PC-3 (cell line): ENCODE data around the gene SETD1A. TPM values are rescaled to one million over a fixed set of nuclear protein-coding genes. Genes with fewer than 3 reads are reported as not detected.

Source experiments
- ATAC-seq: fragments of 200-7000 bp; cut with Tn5 transposase; 2 replicates; pipeline ENCODE4 v1.9.1; 2020; ENCODE audit warnings: mild to moderate bottlenecking, moderate library complexity
- BruUV-seq: library from RNA; stranded (reverse); fragments of 400-500 nt; replicated peaks from 2 replicates; lab custom pipeline; 2021; lab: Mats Ljungman, UMichigan
- CTCF ChIA-PET: fragments of 300-600 bp; sonication (Branson Sonifier 250); formaldehyde crosslinking; loops from one replicate; lab custom pipeline; 2022; ENCODE audit warnings: antibody characterized with exemption; lab: Charles Lee
- POLR2A ChIA-PET: fragments of 300-600 bp; sonication (Branson Sonifier 250); formaldehyde crosslinking; loops from one replicate; lab custom pipeline; 2022; ENCODE audit warnings: antibody characterized with exemption; ENCODE audit not compliant: unreplicated experiment; lab: Charles Lee
- DNase-seq: peaks from one replicate; pipeline ENCODE4 v3.0.0-alpha.2; 2015
- H2AFZ ChIP-seq: fragments of 300-600 bp; sonication (generic); 2 replicates; pipeline ENCODE4 v1.6.0; 2016; ENCODE audit warnings: antibody characterized with exemption, low read length
- H3F3A ChIP-seq: fragments of 300-600 bp; sonication (generic); one replicate; pipeline ENCODE4 v1.6.0; 2017; ENCODE audit warnings: antibody characterized with exemption, low read length, control low read depth, mild to moderate bottlenecking; ENCODE audit not compliant: unreplicated experiment
- H3K27ac ChIP-seq: fragments of 300-600 bp; sonication (generic); 2 replicates; pipeline ENCODE4 v1.5.1; 2016; ENCODE audit warnings: mild to moderate bottlenecking, low read length
- H3K27me3 ChIP-seq: fragments of 300-600 bp; sonication (generic); 2 replicates; pipeline ENCODE4 v1.6.1; 2016; ENCODE audit warnings: low read length, mixed read lengths
- H3K36me3 ChIP-seq: fragments of 300-600 bp; sonication (generic); 2 replicates; pipeline ENCODE4 v1.6.1; 2016; ENCODE audit warnings: low read depth, mixed run types, low read length, mixed read lengths
- H3K4me1 ChIP-seq: fragments of 300-600 bp; sonication (generic); 2 replicates; pipeline ENCODE4 v1.5.1; 2016; ENCODE audit warnings: low read length; ENCODE audit not compliant: insufficient read depth
- H3K4me2 ChIP-seq: fragments of 300-600 bp; sonication (generic); 2 replicates; pipeline ENCODE4 v1.6.0; 2016; ENCODE audit warnings: low read length
- H3K4me3 ChIP-seq: fragments of 300-600 bp; sonication (generic); 2 replicates; pipeline ENCODE4 v1.5.1; 2016; ENCODE audit warnings: mild to moderate bottlenecking, low read length, mixed read lengths
- H3K79me2 ChIP-seq: fragments of 300-600 bp; sonication (generic); 2 replicates; pipeline ENCODE4 v1.6.1; 2017; ENCODE audit warnings: low read length, mixed read lengths
- H3K9ac ChIP-seq: fragments of 300-600 bp; sonication (generic); 2 replicates; pipeline ENCODE4 v1.6.0; 2016; ENCODE audit warnings: mild to moderate bottlenecking, low read length
- H3K9me2 ChIP-seq: fragments of 300-600 bp; sonication (generic); replicated peaks from 2 replicates; pipeline ENCODE4 v1.6.1; 2016; ENCODE audit warnings: mixed run types, low read length, mixed read lengths
- H3K9me3 ChIP-seq: fragments of 300-600 bp; sonication (generic); 2 replicates; pipeline ENCODE4 v1.6.1; 2016; ENCODE audit warnings: low read length, mixed read lengths
- H4K20me1 ChIP-seq: fragments of 300-600 bp; sonication (generic); 2 replicates; pipeline ENCODE4 v1.6.1; 2016; ENCODE audit warnings: low read length, mixed read lengths
- EZH2 ChIP-seq: fragments of 300-600 bp; sonication (generic); IDR thresholded peaks from one replicate; pipeline ENCODE4 v1.6.1; 2017; ENCODE audit warnings: antibody characterized with exemption, mild to moderate bottlenecking, low read length; ENCODE audit not compliant: unreplicated experiment
- EZH2phosphoT487 ChIP-seq: fragments of 300-600 bp; sonication (generic); IDR thresholded peaks from 2 replicates; pipeline ENCODE4 v1.6.1; 2018; ENCODE audit warnings: mild to moderate bottlenecking, antibody characterized with exemption, low read length, borderline replicate concordance
- intact Hi-C: fragments of 100-400 bp; cut with micrococcal nuclease; formaldehyde crosslinking; loops from 2 replicates; pipeline ENCODE4 v1.9.0; 2023
- total RNA-seq: library from RNA; depleted of rRNA; stranded (reverse); fragments of >200 nt; gene quantifications from 2 replicates; pipeline ENCODE4 v1.2.3, GENCODE V29; 2014
- TF ChIP-seq, protein P1 (sequence below): fragments of 300-600 bp; sonication (generic); conservative IDR thresholded peaks from 2 replicates; pipeline ENCODE4 v1.5.1; 2017; ENCODE audit warnings: antibody characterized with exemption, low read depth, mild to moderate bottlenecking, low read length

Gene SETD1A
- total RNA-seq, 1 experiment from 2014 or later, result 7.9 TPM

- no peaks in the 10 kb centered on the region for H3K4me1 ChIP-seq
- ATAC-seq (no peak), DNase-seq (no peak)
- H3K79me2 ChIP-seq, result no peaks in the 10 kb centered on the region
- no peaks in the 10 kb centered on the region for H3K9me3 ChIP-seq
- H3K4me2 ChIP-seq, result no peak overlapping the region
- no peak overlapping the region for H3K4me3 ChIP-seq
- H3K27ac ChIP-seq, result no peak overlapping the region
- TF ChIP-seq EZH2, result no peak
- TF ChIP-seq, protein P1, sequence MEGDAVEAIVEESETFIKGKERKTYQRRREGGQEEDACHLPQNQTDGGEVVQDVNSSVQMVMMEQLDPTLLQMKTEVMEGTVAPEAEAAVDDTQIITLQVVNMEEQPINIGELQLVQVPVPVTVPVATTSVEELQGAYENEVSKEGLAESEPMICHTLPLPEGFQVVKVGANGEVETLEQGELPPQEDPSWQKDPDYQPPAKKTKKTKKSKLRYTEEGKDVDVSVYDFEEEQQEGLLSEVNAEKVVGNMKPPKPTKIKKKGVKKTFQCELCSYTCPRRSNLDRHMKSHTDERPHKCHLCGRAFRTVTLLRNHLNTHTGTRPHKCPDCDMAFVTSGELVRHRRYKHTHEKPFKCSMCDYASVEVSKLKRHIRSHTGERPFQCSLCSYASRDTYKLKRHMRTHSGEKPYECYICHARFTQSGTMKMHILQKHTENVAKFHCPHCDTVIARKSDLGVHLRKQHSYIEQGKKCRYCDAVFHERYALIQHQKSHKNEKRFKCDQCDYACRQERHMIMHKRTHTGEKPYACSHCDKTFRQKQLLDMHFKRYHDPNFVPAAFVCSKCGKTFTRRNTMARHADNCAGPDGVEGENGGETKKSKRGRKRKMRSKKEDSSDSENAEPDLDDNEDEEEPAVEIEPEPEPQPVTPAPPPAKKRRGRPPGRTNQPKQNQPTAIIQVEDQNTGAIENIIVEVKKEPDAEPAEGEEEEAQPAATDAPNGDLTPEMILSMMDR, result no peak
- no peak for TF ChIP-seq EZH2phosphoT487
- H3K27me3 ChIP-seq, result no peaks in the 10 kb centered on the region
- H3F3A ChIP-seq, result no peaks in the 10 kb centered on the region
- ChIA-PET CTCF (no interaction called here), POLR2A (no interaction called here)
- no peak overlapping the region for H3K9ac ChIP-seq
- no TSS peak for BruUV-seq
- H4K20me1 ChIP-seq, result no peaks in the 10 kb centered on the region
- no peaks in the 10 kb centered on the region for H3K36me3 ChIP-seq
- no peaks in the 10 kb centered on the region for H3K9me2 ChIP-seq
- intact Hi-C loops, result loop anchor here (10.0 kb wide), 1 partner anchor 119 kb away; no protein-coding TSS in a partner anchor
- 0 out of 2 replicates have a peak overlapping the region, but pooled peaks have one; percentile 42 for H2AFZ ChIP-seq
Measured at GRCh38 chr16:31025339-31025738, 67.8 kb downstream of the SETD1A start.

DNA sequence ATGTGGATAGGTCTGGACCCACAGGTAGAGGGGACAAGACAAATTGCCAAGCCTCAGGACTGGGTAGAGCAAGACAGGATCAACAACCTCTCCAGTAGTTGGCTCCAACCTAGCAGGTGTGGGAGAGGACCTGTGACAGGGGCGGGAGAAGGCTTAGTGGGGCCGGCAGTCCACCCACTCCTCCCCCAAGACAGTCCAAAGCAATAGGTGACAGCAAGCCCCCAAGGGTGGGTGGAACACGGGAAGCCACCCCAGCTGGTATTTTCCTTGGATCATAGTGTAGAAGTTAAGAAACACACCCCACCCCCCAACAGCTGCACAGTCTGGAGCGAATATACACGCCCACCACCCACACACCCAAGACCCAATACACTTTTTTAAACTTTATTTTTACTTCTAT, 71.7 kb downstream of the SETD1A start:
- CTCF ChIA-PET, result no interaction called here
- POLR2A ChIA-PET, result no interaction called here
- H3K4me3 ChIP-seq, result no peak overlapping the region

DNA sequence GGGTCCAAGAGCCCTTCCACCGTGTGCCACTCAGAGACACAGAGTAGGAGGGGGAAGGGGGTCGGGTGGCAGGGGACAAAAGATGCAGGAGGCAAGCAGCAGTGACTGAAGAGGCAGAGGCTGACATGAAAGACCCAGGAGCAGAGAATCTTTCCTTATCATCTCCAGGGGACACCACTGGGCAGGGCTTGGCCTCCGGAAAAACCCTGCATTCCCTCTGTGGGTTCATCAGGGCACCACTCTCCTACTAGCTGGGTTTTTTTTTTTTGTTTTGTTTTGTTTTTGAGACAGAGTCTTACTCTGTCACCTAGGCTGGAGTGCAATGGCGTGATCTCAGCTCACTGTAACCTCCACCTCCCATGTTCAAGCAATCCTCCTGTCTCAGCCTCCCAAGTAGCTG, 73.7 kb downstream of the SETD1A start:
- no TSS peak for BruUV-seq
- no peak for ATAC-seq

More for the DNA sequence above, 71.7 kb downstream of the SETD1A start:
- intact Hi-C loops, result loop anchor here (10.0 kb wide), 1 partner anchor 116 kb away; no protein-coding TSS in a partner anchor
- Histone ChIP-seq H3K27me3 (no peaks in the 10 kb centered on the region), H3K36me3 (no peaks in the 10 kb centered on the region), H3K4me2 (no peak overlapping the region), H2AFZ (no peak overlapping the region), H3K9me3 (no peaks in the 10 kb centered on the region), H3F3A (no peaks in the 10 kb centered on the region), H3K27ac (no peak overlapping the region), H4K20me1 (no peaks in the 10 kb centered on the region; the same call in 1 of the 2 replicates), H3K9me2 (no peaks in the 10 kb centered on the region), H3K79me2 (peaks cover 6% of the 10 kb centered on the region), H3K9ac (no peak overlapping the region), H3K4me1 (peaks cover 8% of the 10 kb centered on the region; the same call in 1 of the 2 replicates)
- ATAC-seq (no peak), DNase-seq (no peak)
- BruUV-seq, result no TSS peak
- TF ChIP-seq, protein P1, result no peak
- TF ChIP-seq EZH2 (no peak), EZH2phosphoT487 (no peak)

More for the DNA sequence above, 73.7 kb downstream of the SETD1A start:
- no peak overlapping the region for H2AFZ ChIP-seq
- H3K9me2 ChIP-seq, result no peaks in the 10 kb centered on the region
- DNase-seq, result no peak
- H3K36me3 ChIP-seq, result no peaks in the 10 kb centered on the region
- CTCF ChIA-PET, result no interaction called here
- H3K9me3 ChIP-seq, result no peaks in the 10 kb centered on the region
- TF ChIP-seq, protein P1, result no peak
- no peak for TF ChIP-seq EZH2
- no peak overlapping the region for H3K27ac ChIP-seq
- intact Hi-C loops, result loop anchor here (5.0 kb wide), 1 partner anchor 34 kb away; no protein-coding TSS in a partner anchor
- H3K79me2 ChIP-seq, result peaks cover 16% of the 10 kb centered on the region
- no peaks in the 10 kb centered on the region for H3K27me3 ChIP-seq
- no peak overlapping the region for H3K4me2 ChIP-seq
- H3F3A ChIP-seq, result no peaks in the 10 kb centered on the region
- H3K4me3 ChIP-seq, result no peak overlapping the region
- no peak overlapping the region for H3K9ac ChIP-seq
- H3K4me1 ChIP-seq, result peaks cover 11% of the 10 kb centered on the region; the same call in 1 of the 2 replicates
- POLR2A ChIA-PET, result no interaction called here
- H4K20me1 ChIP-seq, result no peaks in the 10 kb centered on the region; the same call in 1 of the 2 replicates
